Gastrocnemius medialis (tissue), 4 donors: Measurements from ENCODE around the gene NANOS1. TPM values are rescaled to one million over a fixed set of nuclear protein-coding genes. Genes with fewer than 3 reads are reported as not detected.

Experiments used
- ATAC-seq, 2 donors: fragments of 150-250 bp; one replicate each; pipeline ENCODE4 v1.9.1; 2016
- DNase-seq, 2 donors: peaks; one replicate each; pipeline ENCODE4 v3.0.0-alpha.2; 2019
- H3K27ac ChIP-seq, 4 donors: fragments of 200-600 bp; sonication (generic); 1 replicate in 1 of 4; 2 replicates in 3 of 4; pipeline ENCODE4 v1.5.1; 2016 to 2018; ENCODE audit warnings: mild to moderate bottlenecking in 2 of 4, moderate library complexity in 1 of 4
- H3K27me3 ChIP-seq, 3 donors: fragments of 200-600 bp; sonication (generic) in 2 of 3; 1 replicate in 1 of 3; 2 replicates in 2 of 3; pipeline versions ENCODE4 v1.5.1 to v1.6.0; 2016 to 2019; ENCODE audit warnings: mild to moderate bottlenecking in 1 of 3, moderate library complexity in 1 of 3
- H3K36me3 ChIP-seq, 2 donors: fragments of 200-600 bp; sonication (generic) in 1 of 2; one replicate each; pipeline ENCODE4 v1.5.1; 2017 to 2018
- H3K4me1 ChIP-seq, 2 donors: fragments of 200-600 bp; sonication (generic) in 1 of 2; one replicate each; pipeline ENCODE4 v1.5.1; 2016 to 2017; ENCODE audit warnings: mild to moderate bottlenecking in 2 of 2
- H3K4me3 ChIP-seq, 4 donors: fragments of 200-600 bp; sonication (generic) in 3 of 4; 1 replicate in 1 of 4; 2 replicates in 3 of 4; pipeline ENCODE4 v1.5.1; 2016 to 2019; ENCODE audit warnings: mild to moderate bottlenecking in 2 of 4
- H3K9me3 ChIP-seq, 3 donors: fragments of 200-600 bp; sonication (generic) in 2 of 3; 1 replicate in 1 of 3; 2 replicates in 2 of 3; pipeline ENCODE4 v1.5.1; 2016 to 2019
- CTCF ChIP-seq, 5 experiments: fragments of 450-650 bp in 3 of 5; fragments of 200-600 bp in 2 of 5; sonication (generic) in 2 of 5; IDR thresholded peaks in 4 of 5; conservative IDR thresholded peaks in 1 of 5; 1 replicate in 4 of 5; 2 replicates in 1 of 5; pipeline ENCODE4 v1.5.1; 2016 to 2019; ENCODE audit warnings: antibody characterized with exemption in 5 of 5, mild to moderate bottlenecking in 3 of 5, moderate library complexity in 3 of 5
- POLR2A ChIP-seq, 2 donors: fragments of 450-650 bp; IDR thresholded peaks; one replicate each; pipeline ENCODE4 v1.6.1; 2017; ENCODE audit warnings: antibody characterized with exemption in 2 of 2, mild to moderate bottlenecking in 2 of 2, moderate library complexity in 2 of 2
- in situ Hi-C, 4 donors: fragments of 200-750 bp; cut with MboI; loops; one replicate each; pipeline versions ENCODE4 v1.15.0 to v1.8.0; 2017; ENCODE audit warnings: low sequenced_read_pairs in 4 of 4
- intact Hi-C: fragments of 100-400 bp; cut with DNase I; formaldehyde crosslinking; loops from one replicate; pipeline ENCODE4 v1.15.1; 2023; ENCODE audit warnings: low total_unique reads
- total RNA-seq, 4 donors: library from RNA; depleted of rRNA; stranded (reverse); fragments of >200 nt; gene quantifications; one replicate each; pipeline versions ENCODE4 v1.1.0 to v1.2.3, GENCODE V29; 2016

Gene NANOS1
- total RNA-seq, 4 donors from 2014 or later = 10.5 to 25.2 (median 17.4) TPM

DNA sequence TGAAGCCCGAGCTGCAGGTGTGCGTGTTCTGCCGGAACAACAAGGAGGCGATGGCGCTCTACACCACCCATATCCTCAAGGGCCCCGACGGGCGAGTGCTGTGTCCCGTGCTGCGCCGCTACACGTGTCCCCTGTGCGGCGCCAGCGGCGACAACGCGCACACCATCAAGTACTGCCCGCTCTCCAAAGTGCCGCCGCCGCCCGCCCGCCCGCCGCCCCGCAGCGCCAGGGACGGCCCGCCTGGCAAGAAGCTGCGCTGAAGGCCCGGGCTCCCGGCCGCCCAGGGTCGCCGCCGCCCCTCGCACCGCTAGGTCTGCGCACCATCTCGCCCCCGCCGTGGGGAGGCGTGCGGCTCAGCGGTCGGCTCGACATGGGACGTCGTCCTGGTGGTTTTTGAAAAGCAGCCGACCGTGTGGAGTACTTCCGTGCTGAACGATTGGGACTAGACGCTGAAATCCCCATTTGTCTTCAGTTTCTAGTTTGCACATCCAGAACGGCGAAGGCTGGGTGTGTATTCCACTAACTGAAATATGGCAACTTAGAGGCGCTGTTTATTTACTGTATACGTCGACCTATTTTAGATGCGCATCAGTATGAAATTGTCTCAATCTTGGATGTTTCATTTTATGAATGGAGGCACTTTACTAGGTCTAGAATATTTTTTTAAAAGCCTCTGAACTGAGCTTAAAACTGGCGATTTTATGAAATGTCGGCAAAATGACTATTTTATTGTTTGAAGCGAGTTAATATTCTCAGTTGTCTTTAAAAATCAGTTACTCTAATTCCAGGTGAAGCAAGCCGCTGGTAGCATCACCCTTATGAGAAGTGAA, 1.1 kb downstream of the NANOS1 start:
- intact Hi-C loops (loop anchor here (2.0 to 5.0 kb wide), 3 partner anchors 42 to 82 kb away; no protein-coding TSS in a partner anchor), in situ Hi-C loops (no loop called here)
- TF ChIP-seq POLR2A (IDR thresholded peaks at IDR 0.05) (peak in 1 of 2 donors; percentile 36), CTCF (IDR thresholded peaks at IDR 0.05 in 4 of 5, conservative IDR thresholded peaks at IDR 0.05 in 1 of 5) (peak in 1 of 5 experiments; percentile 10)
- Histone ChIP-seq H3K36me3 (peaks cover 0 to 21% of the 10 kb centered on the region in 2 donors), H3K27me3 (no peaks in the 10 kb centered on the region), H3K9me3 (no peaks in the 10 kb centered on the region), H3K4me3 (peak overlapping the region; percentile 40 to 63 (median 52)), H3K4me1 (peaks cover 28 to 32% of the 10 kb centered on the region in 2 donors), H3K27ac (peak overlapping the region; percentile 66 to 83 (median 75))
- DNase-seq (peak; percentile 59 to 65), ATAC-seq (peak; percentile 55 to 57)

DNA sequence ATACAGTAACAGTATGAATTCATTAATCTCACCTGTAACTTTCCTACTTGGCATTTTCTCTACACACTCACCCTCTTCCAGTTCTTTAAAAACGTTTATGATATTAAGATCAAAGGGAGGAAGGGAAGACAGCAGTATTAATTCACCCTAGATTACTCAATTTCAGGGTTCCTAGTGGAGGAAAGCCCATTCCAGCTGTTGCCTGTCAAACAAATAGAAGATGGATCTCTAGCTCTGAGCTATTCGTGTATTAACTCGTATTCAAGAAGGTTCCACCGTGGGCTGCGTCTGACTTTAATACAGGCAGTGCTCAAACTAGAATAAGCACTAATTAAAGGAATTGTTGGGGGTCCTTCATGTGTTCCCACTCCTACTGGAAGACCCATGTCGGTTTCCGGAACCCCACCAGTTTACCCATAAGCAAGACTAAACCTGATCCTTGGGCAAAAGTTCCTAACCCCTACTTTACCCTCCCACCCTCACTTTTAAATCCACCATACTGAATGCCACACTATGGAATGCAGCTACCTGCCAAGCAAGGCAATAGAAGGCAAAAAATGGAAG, 2.1 kb downstream of the NANOS1 start:
- in situ Hi-C loops = no loop called here
- peak overlapping the region in 3 of 4 donors; percentile 40 to 63 (median 58) for H3K4me3 ChIP-seq
- no peak for ATAC-seq
- peaks cover 0 to 30% of the 10 kb centered on the region in 2 donors for H3K36me3 ChIP-seq
- peak overlapping the region; percentile 66 to 83 (median 75) for H3K27ac ChIP-seq
- intact Hi-C loops = loop anchor here (2.0 to 5.0 kb wide), 3 partner anchors 41 to 81 kb away; no protein-coding TSS in a partner anchor
- H3K27me3 ChIP-seq = no peaks in the 10 kb centered on the region
- H3K9me3 ChIP-seq = no peaks in the 10 kb centered on the region
- no peak for DNase-seq
- TF ChIP-seq CTCF (IDR thresholded peaks at IDR 0.05 in 4 of 5, conservative IDR thresholded peaks at IDR 0.05 in 1 of 5) = no peak
- TF ChIP-seq POLR2A (IDR thresholded peaks at IDR 0.05) = no peak
- peaks cover 19 to 30% of the 10 kb centered on the region in 2 donors for H3K4me1 ChIP-seq

DNA sequence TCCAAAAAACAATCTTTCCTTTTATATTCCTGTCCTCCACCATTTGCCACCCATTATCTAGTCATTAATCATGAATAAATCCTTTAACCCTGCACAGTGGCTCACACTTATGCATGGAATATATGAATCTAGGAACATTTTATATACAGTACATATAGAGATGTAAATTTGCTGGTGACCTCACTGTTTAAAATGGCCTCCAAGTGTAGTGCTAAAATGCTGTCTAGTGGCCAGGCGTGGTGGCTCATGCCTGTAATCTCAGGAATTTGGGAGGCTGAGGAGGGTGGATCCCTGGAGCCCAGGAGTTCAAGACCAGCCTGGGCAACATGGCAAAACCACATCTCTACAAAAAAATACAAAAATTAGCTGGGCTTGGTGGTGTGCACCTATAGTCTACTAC, 9.6 kb downstream of the NANOS1 start:
- H3K9me3 ChIP-seq = no peaks in the 10 kb centered on the region
- ATAC-seq (no peak), DNase-seq (no peak)
- peaks cover 0 to 4% of the 10 kb centered on the region in 2 donors for H3K4me1 ChIP-seq
- in situ Hi-C loops = no loop called here
- no peaks in the 10 kb centered on the region for H3K27me3 ChIP-seq
- H3K27ac ChIP-seq = no peak overlapping the region
- H3K36me3 ChIP-seq = peaks cover 11 to 92% of the 10 kb centered on the region in 2 donors
- no peak overlapping the region for H3K4me3 ChIP-seq
- intact Hi-C loops = no loop called here
- TF ChIP-seq POLR2A (IDR thresholded peaks at IDR 0.05) (no peak), CTCF (IDR thresholded peaks at IDR 0.05 in 4 of 5, conservative IDR thresholded peaks at IDR 0.05 in 1 of 5) (no peak)

- Histone ChIP-seq H3K9me3 (no peaks in the 10 kb centered on the region), H3K36me3 (peaks cover 11 to 100% of the 10 kb centered on the region in 2 donors), H3K4me1 (peaks cover 0 to 4% of the 10 kb centered on the region in 2 donors), H3K27ac (no peak overlapping the region), H3K4me3 (no peak overlapping the region), H3K27me3 (no peaks in the 10 kb centered on the region)
- in situ Hi-C loops = no loop called here
- DNase-seq (no peak), ATAC-seq (no peak)
- intact Hi-C loops = no loop called here
- TF ChIP-seq CTCF (IDR thresholded peaks at IDR 0.05 in 4 of 5, conservative IDR thresholded peaks at IDR 0.05 in 1 of 5) = no peak
- no peak for TF ChIP-seq POLR2A (IDR thresholded peaks at IDR 0.05)
These were observed 11.8 kb downstream of the NANOS1 start for GRCh38 chr10:119041326-119041725.
